NCI-H82 treated with DMSO at 0.1 percent for 48 hours (cell line): ENCODE measurements around the gene CDC42SE1.

Experiments used
- DNase-seq: peaks from one replicate; lab custom pipeline; 2025; ENCODE audit not compliant: unreplicated experiment; lab: John Stamatoyannopoulos, UW

The CDC42SE1 gene

GRCh38 chr1:151009206-151009587, 50.2 kb downstream of the CDC42SE1 start:
- no peak for DNase-seq

GRCh38 chr1:151008244-151009205, 50.9 kb downstream of the CDC42SE1 start, which contains the start of gene PRUNE1:
TSS of gene PRUNE1 (plus strand) at chr1:151008449. CDS start at chr1:151008633, 184 bp downstream.
- DNase-seq, result peak; percentile 91

- no peak for DNase-seq
Observed at GRCh38 chr1:151007853-151008243, 51.6 kb downstream of the CDC42SE1 start.

GRCh38 chr1:151006327-151007052, 52.9 kb downstream of the CDC42SE1 start, which contains the start of gene MINDY1:
TSS of gene MINDY1 (minus strand) at chr1:151006902. CDS start at chr1:151002617, 4,285 bp downstream.
- peak; percentile 83 for DNase-seq

- no peak for DNase-seq
Observed at GRCh38 chr1:151005729-151006319, 53.6 kb downstream of the CDC42SE1 start.

GRCh38 chr1:151003180-151003579, 56.2 kb downstream of the CDC42SE1 start:
- DNase-seq, result no peak

- DNase-seq, result no peak
Observed at GRCh38 chr1:151002611-151003010, 56.8 kb downstream of the CDC42SE1 start.

GRCh38 chr1:151002051-151002450, 57.4 kb downstream of the CDC42SE1 start:
- no peak for DNase-seq

- DNase-seq, result no peak
Observed at GRCh38 chr1:151001602-151002001, 57.8 kb downstream of the CDC42SE1 start.
